Endothelial cell of umbilical vein (primary cell): Measurements from ENCODE around the gene TRIM62. TPM values are rescaled to one million over a fixed set of nuclear protein-coding genes. Genes with fewer than 3 reads are reported as not detected.

Experiments
- BruUV-seq: library from RNA; stranded (reverse); fragments of 400-500 nt; replicated peaks from 2 replicates; lab custom pipeline; 2021; lab: Mats Ljungman, UMichigan
- CTCF ChIA-PET: fragments of 300-600, 350-600 bp; sonication (Branson Sonifier 250); formaldehyde crosslinking; loops from one replicate; lab custom pipeline; 2021; ENCODE audit warnings: antibody characterized with exemption, inconsistent platforms; lab: Charles Lee
- POLR2A ChIA-PET: fragments of 300-600, 350-600 bp; sonication (Branson Sonifier 250); formaldehyde crosslinking; loops from one replicate; lab custom pipeline; 2021; ENCODE audit warnings: antibody characterized with exemption, inconsistent platforms; lab: Charles Lee
- DNase-seq: peaks from one replicate; pipeline ENCODE4 v3.0.0-alpha.2; 2011; ENCODE audit warnings: low read depth, low spot score
- FAIRE-seq: peaks from 2 replicates; lab custom pipeline; 2011; peaks lifted over from hg19 to GRCh38; lab: Jason Lieb, UNC
- H2AFZ ChIP-seq: 2 replicates; pipeline ENCODE4 v1.6.0; 2012; ENCODE audit warnings: low read depth, low read length, control low read depth, inconsistent platforms
- H3K27ac ChIP-seq: 2 replicates; pipeline ENCODE4 v1.5.1; 2011; ENCODE audit warnings: low read depth, mild to moderate bottlenecking, control low read depth, low read length, moderate library complexity; ENCODE audit not compliant: insufficient read depth
- H3K27me3 ChIP-seq, 2 experiments: 2 replicates each; pipeline versions ENCODE4 v1.6.0 to v1.6.1; 2011; ENCODE audit warnings: low read length in 2 of 2, mixed read lengths in 1 of 2; ENCODE audit not compliant: control insufficient read depth in 2 of 2, insufficient read depth in 2 of 2
- H3K36me3 ChIP-seq, 2 experiments: 2 replicates in 1 of 2; 3 replicates in 1 of 2; pipeline ENCODE4 v1.5.1; 2011; ENCODE audit warnings: low read length in 2 of 2, mild to moderate bottlenecking in 1 of 2, moderate library complexity in 1 of 2; ENCODE audit not compliant: control insufficient read depth in 2 of 2, insufficient read depth in 2 of 2; ENCODE audit errors: extremely low read depth in 1 of 2
- H3K4me1 ChIP-seq: 3 replicates; pipeline ENCODE4 v1.5.1; 2011; ENCODE audit warnings: mild to moderate bottlenecking, low read length; ENCODE audit not compliant: control insufficient read depth, insufficient read depth; ENCODE audit errors: extremely low read depth
- H3K4me2 ChIP-seq: 2 replicates; pipeline ENCODE4 v1.6.1; 2011; ENCODE audit warnings: low read length, control low read depth, mixed read lengths; ENCODE audit not compliant: insufficient read depth
- H3K4me3 ChIP-seq, 3 experiments: fragments of 200-600 bp in 1 of 3; sonication (generic), shearing (Covaris generic) in 1 of 3; replicated peaks in 1 of 3; 2 replicates each; pipeline ENCODE4 v1.5.1; 2011 to 2016; ENCODE audit warnings: control low read depth in 3 of 3, low read length in 3 of 3, mild to moderate bottlenecking in 2 of 3, inconsistent platforms in 1 of 3, low read depth in 1 of 3, moderate library complexity in 1 of 3; ENCODE audit not compliant: insufficient read depth in 1 of 3
- H3K79me2 ChIP-seq: 2 replicates; pipeline ENCODE4 v1.6.0; 2012; ENCODE audit warnings: low read length, inconsistent platforms; ENCODE audit not compliant: control insufficient read depth, insufficient read depth
- H3K9ac ChIP-seq: replicated peaks from 2 replicates; pipeline ENCODE3; 2011; ENCODE audit warnings: low read length, control low read depth; ENCODE audit not compliant: insufficient read depth; ENCODE audit errors: extremely low read depth
- H3K9me1 ChIP-seq: replicated peaks from 3 replicates; pipeline ENCODE4 v1.6.0; 2011; ENCODE audit warnings: mild to moderate bottlenecking, low read length; ENCODE audit not compliant: control insufficient read depth, insufficient read depth; ENCODE audit errors: extremely low read depth
- H3K9me3 ChIP-seq: replicated peaks from 2 replicates; pipeline ENCODE4 v1.5.1; 2012; ENCODE audit warnings: low read length, inconsistent platforms; ENCODE audit not compliant: control insufficient read depth, insufficient read depth
- H4K20me1 ChIP-seq: replicated peaks from 2 replicates; pipeline ENCODE3; 2011; ENCODE audit warnings: mild to moderate bottlenecking, low read length; ENCODE audit not compliant: control insufficient read depth, insufficient read depth; ENCODE audit errors: extremely low read depth
- CTCF ChIP-seq, 2 donors: IDR thresholded peaks; 1 replicate in 1 of 2; 2 replicates in 1 of 2; pipeline ENCODE4 v1.5.1; 2011; ENCODE audit warnings: low read length in 2 of 2, mild to moderate bottlenecking in 2 of 2, moderate library complexity in 2 of 2, control low read depth in 1 of 2, inconsistent platforms in 1 of 2, low read depth in 1 of 2; ENCODE audit not compliant: insufficient read depth in 1 of 2; ENCODE audit errors: extremely low read depth in 1 of 2
- EZH2 ChIP-seq: IDR thresholded peaks from 2 replicates; pipeline ENCODE4 v1.6.1; 2012; ENCODE audit warnings: borderline replicate concordance, low read depth, mild to moderate bottlenecking, moderate library complexity, low read length, inconsistent platforms; ENCODE audit not compliant: severe bottlenecking
- MYC ChIP-seq: IDR thresholded peaks from one replicate; pipeline ENCODE4 v1.6.1; 2011; ENCODE audit warnings: mild to moderate bottlenecking, low read depth, low read length
- POLR2A ChIP-seq: IDR thresholded peaks from 2 replicates; pipeline ENCODE4 v1.6.1; 2012; ENCODE audit warnings: low read depth, mild to moderate bottlenecking, control low read depth, low read length
- POLR2AphosphoS5 ChIP-seq: IDR thresholded peaks from 2 replicates; pipeline ENCODE4 v1.6.1; 2012; ENCODE audit warnings: low read depth, mild to moderate bottlenecking, control low read depth, low read length, moderate library complexity; ENCODE audit not compliant: insufficient read depth
- dilution Hi-C: fragments of 300-500 bp; cut with MboI; formaldehyde crosslinking; loops from one replicate; pipeline ENCODE4 v1.15.0; 2019; ENCODE audit warnings: low sequenced_read_pairs; ENCODE audit not compliant: extremely low pct_ligation_motif_present
- intact Hi-C: fragments of 100-400 bp; cut with micrococcal nuclease; formaldehyde crosslinking; loops from one replicate; pipeline ENCODE4 v1.10.0; 2022
- polyA plus RNA-seq, 4 experiments: library from polyadenylated mRNA; depleted of rRNA in 3 of 4; stranded (reverse) in 3 of 4; unstranded in 1 of 4; fragments of >200 nt; gene quantifications; 2 replicates each; pipeline versions ENCODE4 v1.2.1 to v1.2.3, GENCODE V29; 2011 to 2012; ENCODE audit warnings: missing spikeins in 1 of 4
- total RNA-seq: library from RNA; stranded (reverse); gene quantifications from 2 replicates; pipeline ENCODE4 v1.2.3, GENCODE V29; 2021

The TRIM62 gene
- total and polyA plus RNA-seq, 2 donors (not counting 3 experiments of a cell fraction or from before 2014, with no cell fraction given) = 8.3 to 9.3 TPM

- FAIRE-seq = no peak
- H3K4me3 ChIP-seq = no peak overlapping the region
- no peak overlapping the region for H3K9ac ChIP-seq
- no TSS peak for BruUV-seq
- H3K27me3 ChIP-seq = peaks cover 6 to 27% of the 10 kb centered on the region in 2 experiments
- H3K9me1 ChIP-seq = no peaks in the 10 kb centered on the region
- dilution Hi-C loops (no loop called here), intact Hi-C loops (no loop called here)
- no peak overlapping the region for H3K27ac ChIP-seq
- H3K79me2 ChIP-seq = no peaks in the 10 kb centered on the region
- no peak overlapping the region for H2AFZ ChIP-seq
- no peaks in the 10 kb centered on the region for H4K20me1 ChIP-seq
- DNase-seq = no peak
- H3K4me1 ChIP-seq = no peaks in the 10 kb centered on the region
- no peaks in the 10 kb centered on the region for H3K9me3 ChIP-seq
- H3K36me3 ChIP-seq = no peaks in the 10 kb centered on the region
- CTCF ChIA-PET = interaction anchor here (1.4 kb wide), 1 partner anchor 89 kb away, joined by 3 read pairs; no protein-coding TSS in a partner anchor
- POLR2A ChIA-PET = no interaction called here
- TF ChIP-seq POLR2A = no peak
- no peak for TF ChIP-seq POLR2AphosphoS5
- H3K4me2 ChIP-seq = no peak overlapping the region
Measured at GRCh38 chr1:33225586-33225985, 43.7 kb upstream of the TRIM62 start.

- FAIRE-seq (no peak), DNase-seq (no peak)
- H2AFZ ChIP-seq = no peak overlapping the region
- no peak overlapping the region for H3K4me3 ChIP-seq
- dilution Hi-C loops = no loop called here
- H3K79me2 ChIP-seq = no peaks in the 10 kb centered on the region
- H3K9ac ChIP-seq = no peak overlapping the region
- H3K27me3 ChIP-seq = peaks cover 6 to 27% of the 10 kb centered on the region in 2 experiments
- POLR2A ChIA-PET = no interaction called here
- H3K27ac ChIP-seq = no peak overlapping the region
- no peak for TF ChIP-seq EZH2
- no peak for TF ChIP-seq CTCF (IDR thresholded peaks at IDR 0.05; ENCODE audit: extremely low read depth in 1 of 2, insufficient read depth in 1 of 2, low read depth in 1 of 2, low read length in 2 of 2)
- TF ChIP-seq MYC = no peak
- H3K36me3 ChIP-seq = no peaks in the 10 kb centered on the region
- no peaks in the 10 kb centered on the region for H4K20me1 ChIP-seq
- H3K4me1 ChIP-seq = peaks cover 2% of the 10 kb centered on the region
- CTCF ChIA-PET = no interaction called here
- no peaks in the 10 kb centered on the region for H3K9me3 ChIP-seq
- intact Hi-C loops = no loop called here
- H3K9me1 ChIP-seq = no peaks in the 10 kb centered on the region
- BruUV-seq = no TSS peak
- H3K4me2 ChIP-seq = no peak overlapping the region
Measured at GRCh38 chr1:33224166-33224707, 42.4 kb upstream of the TRIM62 start.
